GM18520 (cell line): Measurements from ENCODE around the gene CKMT1A.
"Not testable (repeated sequence)": the region's sequence is repeated elsewhere in the genome, so short reads cannot be mapped to it uniquely, and the experiment has no call there.

Experiments
- ATAC-seq: cut with Tn5 transposase; IDR thresholded peaks from one replicate; pipeline ENCODE4 v1.9.1; 2021; ENCODE audit not compliant: unreplicated experiment

Gene CKMT1A

DNA sequence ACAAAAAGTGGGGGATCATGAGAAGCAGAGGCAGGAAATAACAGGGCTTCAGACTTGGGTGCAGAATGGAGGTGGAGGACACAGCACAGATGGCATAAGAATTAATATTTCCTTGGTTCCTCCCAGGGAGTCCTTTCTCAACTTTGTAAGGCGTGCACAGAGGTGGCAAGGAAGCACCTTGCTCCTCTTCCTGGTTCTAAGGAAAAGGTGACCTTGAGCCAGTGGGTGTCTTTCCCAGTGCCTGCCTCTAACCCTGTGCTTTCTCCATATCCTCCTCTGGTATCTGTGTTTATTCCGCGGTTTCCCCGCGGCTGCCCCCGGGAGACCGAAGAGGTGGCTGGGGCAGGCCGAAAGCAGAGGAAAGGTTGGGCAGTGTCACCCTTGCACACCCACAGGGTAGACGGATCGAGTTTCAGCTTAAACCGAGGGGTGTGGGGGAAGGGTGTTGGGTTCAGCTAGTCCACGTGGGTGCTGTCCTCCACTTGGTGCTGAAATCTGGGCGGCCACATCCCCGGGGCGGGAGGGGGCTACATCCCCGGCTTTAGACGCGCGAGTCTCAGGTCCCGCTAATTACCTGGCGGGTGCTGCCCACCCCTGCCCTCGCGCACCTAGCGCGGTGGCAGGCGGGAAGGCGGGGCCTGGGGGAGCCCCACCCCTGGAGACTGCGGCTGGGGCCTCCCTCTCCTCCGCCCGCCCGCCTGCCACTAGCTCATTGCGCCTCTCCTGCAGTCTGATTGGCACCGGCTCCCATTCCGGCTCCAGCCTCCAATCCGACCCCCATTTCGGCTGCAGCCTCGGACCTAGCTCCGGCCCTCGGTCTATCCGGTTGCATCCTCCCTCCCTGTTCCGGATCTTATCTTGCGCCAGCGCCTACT is at the start of gene CKMT1A:
TSS of gene CKMT1A (plus strand) at position 712 of the 875 bp plus-strand sequence. CDS start 192 bp downstream, outside the sequence.
- not testable (repeated sequence) for ATAC-seq

DNA sequence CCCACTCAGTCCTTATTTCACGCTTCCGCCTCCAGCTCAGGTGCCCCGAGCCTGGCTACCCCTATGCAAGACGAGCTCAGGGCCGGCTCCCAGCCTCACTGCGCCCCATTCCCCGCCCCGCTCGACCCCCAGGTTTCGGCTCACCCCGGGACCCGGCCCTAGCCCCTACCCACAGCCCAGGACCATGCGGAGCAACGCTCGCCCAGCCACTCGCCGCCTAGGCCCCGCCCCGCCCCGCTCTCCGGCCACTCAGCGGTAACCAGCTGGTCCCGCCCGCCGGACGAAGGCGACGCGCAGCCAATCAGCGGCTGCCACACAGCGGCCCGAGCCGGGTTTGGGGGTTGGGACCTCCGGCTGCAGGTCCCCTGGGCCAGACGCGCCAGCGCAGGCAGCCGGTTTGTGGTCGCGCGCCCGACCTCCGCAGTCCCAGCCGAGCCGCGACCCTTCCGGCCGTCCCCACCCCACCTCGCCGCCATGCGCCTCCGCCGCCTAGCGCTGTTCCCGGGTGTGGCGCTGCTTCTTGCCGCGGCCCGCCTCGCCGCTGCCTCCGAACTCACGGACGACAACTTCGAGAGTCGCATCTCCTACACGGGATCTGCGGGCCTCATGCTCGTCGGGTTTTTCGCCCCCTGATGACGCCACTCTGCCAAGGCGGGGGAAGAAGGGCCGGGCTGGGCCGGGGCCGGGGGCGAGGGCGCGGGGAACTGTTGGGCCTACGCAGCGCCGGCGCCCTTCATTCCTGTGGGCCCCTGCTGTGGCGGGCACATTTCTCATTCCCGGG is 44.8 kb upstream of the CKMT1A start, which contains the start of gene CATSPER2:
TSS of gene CATSPER2 (minus strand) at position 196 of the 781 bp plus-strand sequence. CDS start 783 bp downstream, outside the sequence.
- ATAC-seq = no peak

DNA sequence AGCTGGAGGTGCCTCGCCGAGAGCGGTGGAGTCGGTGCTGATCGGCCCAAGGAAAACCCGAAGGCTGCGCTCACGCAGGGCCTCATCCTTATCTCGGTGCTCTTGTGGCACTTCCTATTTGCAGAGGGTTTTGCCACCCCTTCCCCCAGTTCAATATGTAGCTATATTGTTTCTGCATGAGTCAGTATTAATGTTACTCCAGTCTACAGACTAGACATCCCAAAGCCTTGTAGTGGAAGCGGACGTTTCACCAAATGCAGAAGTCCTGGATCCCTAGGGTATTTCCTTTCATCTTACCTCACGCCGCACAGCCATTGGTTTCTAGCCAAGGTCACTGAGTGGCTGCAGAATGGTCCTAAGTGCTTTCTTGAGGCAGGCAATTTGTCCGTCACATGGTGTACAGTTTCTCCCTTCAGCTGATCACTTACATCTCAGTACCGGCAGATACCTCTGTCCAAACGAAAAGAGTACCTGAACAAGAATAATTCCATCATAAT is 44.2 kb upstream of the CKMT1A start:
- not testable (repeated sequence) for ATAC-seq

DNA sequence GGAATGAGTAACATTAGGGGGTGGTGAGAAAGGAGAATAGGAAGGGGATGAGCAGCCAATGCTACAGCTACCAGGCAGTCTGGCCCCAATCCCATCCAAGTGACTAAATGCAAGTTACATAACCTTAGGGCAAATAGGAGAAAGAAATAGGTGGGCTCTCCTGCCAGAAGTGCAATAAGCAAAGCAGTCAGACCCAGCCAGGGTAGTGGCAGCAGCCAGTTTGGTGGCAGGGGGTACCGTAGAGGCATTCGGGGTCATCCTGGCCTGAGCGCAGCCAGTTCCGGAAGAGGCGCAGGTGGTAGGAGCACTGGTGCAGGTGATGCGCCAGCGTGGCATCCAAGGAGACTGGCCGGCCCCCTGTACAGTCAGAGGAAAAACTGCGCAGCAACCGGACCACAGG is 33.9 kb upstream of the CKMT1A start:
- ATAC-seq = not testable (repeated sequence)

DNA sequence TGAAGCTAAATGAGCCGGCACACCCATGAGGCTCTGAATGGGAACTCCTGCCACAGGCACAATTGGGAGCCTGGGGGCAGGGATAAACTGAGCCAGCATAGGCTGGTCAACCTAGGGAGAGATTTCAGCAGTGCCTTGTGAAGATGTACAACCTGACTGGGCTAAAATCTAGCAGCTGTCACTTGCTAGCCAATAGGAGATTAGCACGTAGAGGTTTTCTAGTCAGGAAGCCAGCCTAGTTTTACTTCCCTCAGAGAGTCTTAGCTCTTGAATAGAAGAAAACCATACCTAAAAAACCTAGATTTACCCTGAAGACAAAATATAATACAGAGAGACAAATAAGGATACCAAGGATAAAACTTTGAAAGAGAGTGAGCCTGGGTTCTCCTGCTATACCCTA is 31.4 kb upstream of the CKMT1A start:
- not testable (repeated sequence) for ATAC-seq

DNA sequence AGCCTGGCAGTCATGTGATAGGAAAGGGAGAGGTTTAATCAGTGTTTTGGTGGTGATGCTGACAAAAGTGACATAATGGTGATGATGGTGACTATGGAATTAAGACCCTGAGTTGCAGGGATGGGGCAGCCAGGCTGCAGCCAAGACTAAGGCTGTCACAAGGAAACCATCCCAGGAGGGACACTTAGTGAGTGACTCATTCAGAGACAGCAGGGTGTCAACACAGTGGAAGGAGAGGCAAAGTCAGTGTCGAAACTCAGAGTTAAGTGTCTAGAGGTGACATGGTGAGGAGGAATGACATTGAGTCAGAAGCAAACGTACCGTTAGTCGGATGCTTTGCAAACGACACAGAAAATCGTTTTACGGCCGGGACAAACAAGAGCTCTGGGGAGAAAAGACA is 30.3 kb upstream of the CKMT1A start:
- not testable (repeated sequence) for ATAC-seq

DNA sequence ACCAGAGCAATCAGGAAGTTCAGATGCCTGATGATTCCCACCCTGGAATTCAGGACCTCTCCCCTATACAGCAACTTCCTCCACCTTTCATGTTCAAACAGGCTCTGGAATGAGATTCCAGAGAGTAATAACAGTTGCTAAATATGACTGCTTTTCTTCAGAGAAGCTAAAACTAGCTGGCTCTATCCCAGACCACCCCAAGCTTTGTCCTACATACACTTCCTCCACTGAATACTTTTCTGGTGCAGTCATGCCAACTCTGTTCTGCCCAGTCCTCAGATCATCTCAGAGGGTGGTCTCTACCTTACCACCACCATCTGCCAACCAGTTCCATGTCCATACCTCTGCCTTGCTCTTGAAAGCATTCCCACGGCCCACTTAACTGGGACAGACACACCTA is 27.5 kb upstream of the CKMT1A start:
- ATAC-seq = not testable (repeated sequence)

DNA sequence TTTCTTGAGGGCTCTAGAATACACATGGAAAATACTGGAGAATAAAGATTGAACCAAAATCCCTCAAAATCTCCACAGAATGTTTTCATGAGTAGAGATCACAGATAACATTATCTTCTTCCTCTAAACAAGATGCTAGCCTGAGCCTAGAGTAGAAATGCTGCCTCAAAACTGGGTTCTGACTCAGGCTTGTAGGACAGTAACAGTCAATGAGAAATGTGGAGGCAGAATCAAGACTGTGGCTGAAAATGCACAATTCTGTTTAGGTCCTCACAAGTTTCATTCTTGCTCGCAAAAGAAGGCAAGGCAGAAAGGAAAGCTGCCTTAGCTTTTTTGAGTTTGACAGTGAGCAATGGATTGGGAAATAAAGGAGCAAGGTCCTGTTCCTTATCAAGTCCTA is 19.5 kb upstream of the CKMT1A start:
- ATAC-seq = not testable (repeated sequence)

DNA sequence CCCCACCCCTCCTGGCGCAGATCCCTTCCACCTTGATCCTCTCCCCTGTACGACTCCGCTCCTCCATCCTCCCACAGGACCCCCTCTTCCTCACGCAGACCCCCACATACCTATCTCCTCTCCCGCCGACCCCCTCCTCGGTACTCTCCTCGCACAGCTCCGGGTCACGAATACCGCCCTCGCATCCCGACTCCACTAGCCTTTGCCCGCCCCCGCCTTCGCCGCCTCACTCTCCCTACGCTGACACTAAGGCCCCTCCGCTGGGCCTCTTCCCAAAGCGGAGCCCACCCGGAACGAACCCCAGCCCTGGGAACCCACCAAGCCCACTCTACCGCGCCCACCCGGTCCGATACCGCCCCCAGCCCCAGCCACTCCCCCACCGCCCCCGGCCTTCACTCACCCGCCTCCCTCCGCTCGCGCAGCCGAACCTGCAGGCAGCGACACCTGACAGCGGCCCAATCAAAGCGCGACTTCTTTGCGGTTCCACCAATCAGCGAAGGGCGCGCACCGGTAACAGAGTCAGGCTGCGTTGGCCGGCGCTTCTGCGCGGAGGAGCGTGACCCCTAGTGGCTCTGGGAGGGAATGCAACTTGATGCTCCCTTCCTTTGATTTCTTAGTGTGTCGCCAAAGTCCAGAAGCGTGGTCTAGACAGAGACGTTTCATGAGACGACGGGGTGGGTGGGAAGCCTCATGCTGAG is 3.9 kb upstream of the CKMT1A start:
- peak; percentile 96 for ATAC-seq

DNA sequence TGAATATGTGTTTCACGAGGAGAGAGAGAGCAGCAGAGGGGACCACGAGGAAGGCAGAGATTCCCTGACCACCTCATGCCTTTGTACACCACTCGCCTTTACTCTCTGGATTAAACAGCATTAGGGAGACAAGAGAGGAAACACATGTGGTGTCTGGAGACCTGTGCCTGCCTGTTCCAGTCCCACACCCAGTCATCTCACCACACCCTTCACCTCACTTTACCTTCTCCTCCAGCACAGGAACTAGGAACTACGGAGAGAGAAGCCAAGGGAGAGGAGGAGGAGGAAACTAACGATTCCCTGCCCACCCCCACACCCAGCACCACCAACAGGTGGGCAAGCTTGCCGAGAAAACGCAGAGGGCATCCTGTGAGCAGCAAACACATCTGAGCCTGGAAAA is 980 bp upstream of the CKMT1A start:
- not testable (repeated sequence) for ATAC-seq

DNA sequence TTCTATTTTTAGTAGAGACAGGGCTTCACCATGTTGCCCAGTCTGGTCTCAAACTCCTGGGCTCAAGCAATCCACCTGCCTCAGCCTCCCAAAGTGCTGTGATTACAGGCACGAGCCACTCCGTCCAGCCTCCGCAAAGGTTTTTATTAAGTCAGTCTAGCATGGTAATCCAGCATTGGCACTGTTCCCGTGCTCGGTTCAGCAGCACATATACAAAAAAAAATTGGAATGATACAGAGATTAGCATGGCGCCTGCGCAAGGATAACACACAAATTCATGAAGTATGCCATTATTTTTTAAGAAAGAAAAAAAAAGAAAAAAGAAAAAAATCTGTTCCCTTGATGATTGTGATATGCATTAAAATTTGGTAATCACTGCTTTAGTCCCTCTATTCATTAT is 8.5 kb downstream of the CKMT1A start:
- ATAC-seq = no peak

DNA sequence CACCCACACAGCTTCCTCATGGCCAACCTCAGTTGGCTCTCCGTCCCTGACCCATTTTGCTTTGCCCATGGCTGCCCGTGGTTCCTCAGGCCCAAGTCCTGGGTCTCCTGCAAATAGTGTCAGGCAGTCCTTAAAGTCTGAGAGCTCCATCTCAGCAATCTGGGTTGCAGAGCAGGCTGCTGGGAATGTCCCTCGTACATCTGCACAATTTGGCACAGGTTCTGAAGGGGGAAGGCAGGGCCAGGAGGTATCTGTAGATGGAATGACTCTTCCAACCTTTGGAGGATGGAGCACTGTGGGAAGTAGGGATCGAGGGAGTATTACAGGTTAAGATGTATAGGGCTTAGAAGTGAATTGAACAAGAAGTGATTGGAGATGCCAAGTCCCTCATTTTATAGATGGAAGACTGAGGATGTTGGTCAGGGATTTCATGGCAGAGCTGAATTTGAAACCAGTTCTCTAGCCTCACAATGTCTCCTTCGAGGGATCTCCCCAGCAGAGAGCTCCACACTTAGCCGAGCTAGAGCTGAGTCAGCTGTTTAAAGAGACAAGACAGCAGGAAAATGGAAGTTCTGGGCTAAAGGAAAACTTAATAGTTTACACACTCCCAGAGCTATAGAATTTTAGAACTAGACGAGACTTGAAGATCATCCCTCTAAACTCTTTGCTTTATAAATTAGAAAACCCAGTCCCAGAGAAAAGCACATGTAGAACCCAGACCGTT is 9.2 kb downstream of the CKMT1A start:
- ATAC-seq = no peak

DNA sequence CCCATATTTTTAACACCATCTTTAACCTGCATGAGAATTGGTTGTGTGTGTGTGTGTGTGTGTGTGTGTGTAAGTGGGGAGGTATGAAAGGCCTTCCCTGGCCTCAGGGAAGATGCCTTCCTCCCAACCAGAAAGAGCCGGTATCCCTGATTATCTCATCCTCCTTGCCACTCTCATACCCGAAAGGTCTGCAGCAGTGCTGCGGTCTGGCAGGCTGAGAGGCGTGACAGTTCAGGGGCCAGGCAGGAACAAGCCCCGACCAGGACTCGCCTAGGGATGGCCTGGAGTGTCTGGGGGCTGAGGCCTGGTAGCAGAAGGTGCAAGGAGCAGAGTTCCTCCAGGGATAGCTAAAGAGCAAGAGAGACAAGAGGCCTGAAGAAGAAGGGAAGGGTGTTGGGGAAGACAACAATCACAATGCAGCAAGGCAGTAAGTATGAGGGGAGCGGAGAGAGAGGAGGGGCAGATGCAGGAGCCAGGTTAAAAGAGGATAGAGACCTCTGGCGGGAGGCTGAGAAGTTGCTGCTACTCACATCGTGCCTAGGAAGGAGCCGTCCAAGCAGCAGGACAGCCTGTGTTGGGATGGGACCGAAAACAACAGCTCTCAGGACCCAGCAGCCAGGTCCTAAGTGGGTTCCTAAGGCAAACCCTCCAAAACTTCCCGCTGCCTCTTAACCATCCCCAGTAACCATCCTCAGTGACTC is 16.9 kb downstream of the CKMT1A start:
- ATAC-seq = not testable (repeated sequence)

DNA sequence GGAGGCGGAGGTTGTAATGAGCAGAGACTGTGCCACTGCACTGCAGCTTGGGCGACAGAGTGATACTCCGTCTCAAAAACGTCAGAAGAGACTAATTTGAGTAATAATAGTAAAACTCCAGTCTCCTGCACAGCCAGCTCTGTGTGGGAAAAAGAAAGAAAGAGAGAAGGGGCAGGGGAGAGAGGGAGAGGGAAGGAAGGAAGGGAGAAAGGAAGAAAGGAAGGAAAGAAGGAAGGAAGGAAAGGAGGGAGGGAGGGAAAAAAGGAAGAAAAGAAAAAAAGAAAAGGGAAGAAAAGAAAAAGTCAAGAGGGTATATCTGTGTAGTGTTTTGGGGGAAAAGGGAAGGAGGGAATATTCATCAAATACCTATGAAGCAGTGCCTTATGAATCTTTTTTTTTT is 29.5 kb downstream of the CKMT1A start:
- no peak for ATAC-seq

DNA sequence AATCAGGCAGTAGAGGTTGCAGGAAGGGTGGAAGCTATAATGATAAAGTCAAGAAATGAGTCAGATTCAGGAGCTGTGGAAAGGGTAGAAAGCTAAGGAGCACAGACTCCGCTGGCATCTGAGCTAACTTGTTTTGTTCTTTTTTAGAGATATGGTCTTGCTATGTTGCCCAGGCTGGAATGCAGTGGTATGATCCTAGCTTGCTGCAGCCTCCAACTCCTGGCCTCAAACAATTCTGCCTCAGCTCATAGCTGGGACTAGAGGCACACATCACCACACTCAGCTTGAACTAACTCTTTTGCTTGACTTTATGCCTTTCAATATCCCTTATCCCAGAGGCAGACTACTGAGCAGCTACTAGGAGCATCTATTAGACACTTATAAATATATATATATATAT is 32.6 kb downstream of the CKMT1A start:
- ATAC-seq = not testable (repeated sequence)

DNA sequence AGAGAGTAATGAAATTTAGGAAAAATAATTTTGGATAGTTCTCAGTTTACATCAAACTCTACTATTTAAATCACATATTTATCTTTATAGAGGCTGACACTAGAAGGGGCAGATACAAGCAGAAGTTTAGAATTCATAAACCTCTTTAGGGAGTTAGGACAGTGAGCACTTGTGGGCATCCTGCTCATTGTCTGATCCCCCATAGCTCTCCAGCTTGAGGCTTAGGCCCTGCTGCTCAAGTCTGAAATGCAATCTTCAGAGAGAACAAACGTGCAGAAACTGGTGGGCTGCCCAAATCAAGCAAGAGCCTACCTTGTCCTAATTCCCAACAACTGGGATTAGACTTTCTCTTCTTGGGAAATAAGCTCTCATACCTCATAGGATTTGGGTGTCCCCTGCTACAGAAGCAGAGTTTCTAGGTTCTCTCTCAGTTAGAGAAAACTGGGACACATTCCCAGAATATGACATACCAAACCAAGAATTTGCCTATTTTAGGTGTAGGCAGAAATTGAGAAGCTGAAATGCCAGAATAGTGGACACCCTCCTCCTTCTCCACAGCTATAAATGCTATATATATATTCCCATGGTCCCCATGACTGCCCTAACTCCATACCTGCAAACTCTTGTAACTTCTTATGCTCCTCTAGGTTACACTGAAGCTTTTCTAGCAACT is 34.5 kb downstream of the CKMT1A start:
- ATAC-seq = not testable (repeated sequence)

DNA sequence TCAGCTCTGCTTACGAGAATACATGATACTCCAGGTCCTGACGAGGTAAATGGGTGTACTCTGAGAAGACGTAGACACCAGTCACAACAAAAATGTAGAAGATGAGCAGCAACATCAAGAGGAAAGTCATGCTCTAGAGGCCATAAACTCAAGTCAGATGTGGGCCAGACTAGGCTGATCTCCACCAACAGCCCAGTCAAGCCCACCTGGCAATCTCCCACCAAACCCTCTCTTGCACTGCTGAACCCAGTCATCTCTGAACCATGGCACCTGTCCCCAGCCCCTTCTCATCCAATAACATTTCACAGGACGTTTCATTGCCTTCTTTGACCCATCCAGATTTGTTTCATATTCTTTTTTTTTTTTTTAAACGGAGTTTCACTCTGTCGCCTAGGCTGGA is 41.8 kb downstream of the CKMT1A start:
- ATAC-seq = peak; percentile 34

DNA sequence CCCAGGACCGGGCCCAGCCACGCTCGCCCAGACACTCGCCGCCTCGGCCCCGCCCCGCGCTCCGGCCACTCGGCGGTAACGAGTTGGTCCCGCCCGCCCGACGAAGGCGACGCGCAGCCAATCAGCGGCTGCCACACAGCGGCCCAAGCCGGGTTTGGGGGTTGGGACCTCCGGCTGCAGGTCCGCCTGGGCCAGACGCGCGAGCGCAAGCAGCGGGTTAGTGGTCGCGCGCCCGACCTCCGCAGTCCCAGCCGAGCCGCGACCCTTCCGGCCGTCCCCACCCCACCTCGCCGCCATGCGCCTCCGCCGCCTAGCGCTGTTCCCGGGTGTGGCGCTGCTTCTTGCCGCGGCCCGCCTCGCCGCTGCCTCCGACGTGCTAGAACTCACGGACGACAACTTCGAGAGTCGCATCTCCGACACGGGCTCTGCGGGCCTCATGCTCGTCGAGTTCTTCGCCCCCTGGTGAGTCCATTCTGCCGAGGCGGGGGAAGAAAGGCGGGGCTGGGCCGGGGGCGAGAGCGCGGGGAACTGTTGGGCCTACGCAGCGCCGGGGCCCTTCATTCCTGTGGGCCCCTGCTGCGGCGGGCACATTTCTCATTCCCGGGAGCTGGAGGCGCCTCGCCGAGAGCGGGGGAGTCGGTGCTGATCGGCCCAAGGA is 52.7 kb downstream of the CKMT1A start, which contains the start of gene PDIA3:
TSS of gene PDIA3 (plus strand) at position 194 of the 658 bp plus-strand sequence. CDS start at position 296, 102 bp downstream.
- ATAC-seq = peak; percentile 73
